HCT116 (cell line): ENCODE measurements around the gene ZNF429. TPM values are rescaled to one million over a fixed set of nuclear protein-coding genes. Genes with fewer than 3 reads are reported as not detected.
"Not testable (repeated sequence)": the region's sequence is repeated elsewhere in the genome, so short reads cannot be mapped to it uniquely, and the experiment has no call there.

Source experiments
- ATAC-seq: fragments of 200-7000 bp; cut with Tn5 transposase; 2 replicates; pipeline ENCODE4 v1.9.1; 2020; ENCODE audit warnings: mild to moderate bottlenecking, moderate library complexity
- BruUV-seq: library from RNA; stranded (reverse); fragments of 400-500 nt; replicated peaks from 2 replicates; lab custom pipeline; 2021; lab: Mats Ljungman, UMichigan
- CTCF ChIA-PET: fragments of 300-600 bp; sonication (Branson Sonifier 250); formaldehyde crosslinking; loops from one replicate; lab custom pipeline; 2021; ENCODE audit warnings: antibody characterized with exemption; lab: Charles Lee
- POLR2A ChIA-PET: fragments of 300-600, 350-600 bp; sonication (Branson Sonifier 250); formaldehyde crosslinking; loops from one replicate; lab custom pipeline; 2021; ENCODE audit warnings: antibody characterized with exemption; lab: Charles Lee
- RAD21 ChIA-PET, 2 experiments: fragments of 300-600 bp; sonication (Branson Sonifier 250); formaldehyde crosslinking; loops; one replicate each; lab custom pipeline; 2023; ENCODE audit warnings: low total read pairs in 2 of 2; ENCODE audit not compliant: uncharacterized antibody in 2 of 2, unreplicated experiment in 2 of 2, low non-redundant PET in 1 of 2; lab: Charles Lee
- DNase-seq: peaks from one replicate; pipeline ENCODE4 v3.0.0-alpha.2; 2010; ENCODE audit warnings: low read depth, low spot score
- H2AFZ ChIP-seq: fragments of 200-600 bp; shearing (Covaris generic), sonication (generic); 2 replicates; pipeline ENCODE4 v1.6.1; 2017; ENCODE audit warnings: low read depth, mixed run types, mixed read lengths, antibody characterized with exemption, low read length; ENCODE audit not compliant: poor library complexity, severe bottlenecking
- H3K27ac ChIP-seq: 2 replicates; pipeline ENCODE4 v1.5.1; 2012; ENCODE audit warnings: low read depth, low read length
- H3K27me3 ChIP-seq: fragments of 200-600 bp; sonication (generic); 2 replicates; pipeline ENCODE4 v1.6.1; 2016; ENCODE audit warnings: mixed run types, low read length, mixed read lengths; ENCODE audit not compliant: insufficient read depth
- H3K36me3 ChIP-seq, 2 experiments: fragments of 200-500 bp in 1 of 2; fragments of 200-600 bp in 1 of 2; sonication (Bioruptor generic) in 1 of 2; sonication (generic) in 1 of 2; 2 replicates each; pipeline versions ENCODE4 v1.5.1 to v1.6.1; 2014 to 2016; ENCODE audit warnings: low read length in 2 of 2, inconsistent platforms in 1 of 2, mixed read lengths in 1 of 2, mixed run types in 1 of 2; ENCODE audit not compliant: insufficient read depth in 2 of 2, control insufficient read depth in 1 of 2
- H3K4me1 ChIP-seq, 2 experiments: fragments of 200-600 bp in 1 of 2; sonication (generic) in 1 of 2; 2 replicates each; pipeline versions ENCODE4 v1.5.1 to v1.6.1; 2012 to 2017; ENCODE audit warnings: low read length in 2 of 2, inconsistent platforms in 1 of 2, mild to moderate bottlenecking in 1 of 2, mixed read lengths in 1 of 2, mixed run types in 1 of 2, moderate library complexity in 1 of 2; ENCODE audit not compliant: insufficient read depth in 2 of 2, control insufficient read depth in 1 of 2
- H3K4me2 ChIP-seq: fragments of 200-600 bp; sonication (generic); 2 replicates; pipeline ENCODE4 v1.6.1; 2017; ENCODE audit warnings: mixed run types, low read length, mixed read lengths
- H3K4me3 ChIP-seq, 2 experiments: fragments of 200-600 bp in 1 of 2; sonication (generic) in 1 of 2; replicated peaks in 1 of 2; 2 replicates each; pipeline ENCODE4 v1.5.1; 2011 to 2016; ENCODE audit warnings: low read length in 2 of 2, control low read depth in 1 of 2, low read depth in 1 of 2, mild to moderate bottlenecking in 1 of 2, mixed read lengths in 1 of 2, mixed run types in 1 of 2
- H3K79me2 ChIP-seq: fragments of 200-600 bp; sonication (generic); 2 replicates; pipeline ENCODE4 v1.6.1; 2017; ENCODE audit warnings: mild to moderate bottlenecking, mixed run types, low read length, moderate library complexity, mixed read lengths; ENCODE audit not compliant: insufficient read depth
- H3K9ac ChIP-seq: fragments of 200-600 bp; sonication (generic); 2 replicates; pipeline ENCODE4 v1.6.1; 2016; ENCODE audit warnings: low read length, mixed read lengths
- H3K9me2 ChIP-seq: fragments of 200-600 bp; sonication (generic), shearing (Covaris generic); 2 replicates; pipeline ENCODE4 v1.6.1; 2017; ENCODE audit warnings: mixed run types, mild to moderate bottlenecking, moderate library complexity; ENCODE audit not compliant: insufficient read depth
- H3K9me3 ChIP-seq, 2 experiments: fragments of 200-500 bp in 1 of 2; fragments of 200-600 bp in 1 of 2; sonication (Bioruptor generic) in 1 of 2; sonication (generic) in 1 of 2; 2 replicates each; pipeline ENCODE4 v1.6.1; 2014 to 2017; ENCODE audit warnings: low read length in 2 of 2, mixed read lengths in 2 of 2, inconsistent platforms in 1 of 2, low read depth in 1 of 2, mild to moderate bottlenecking in 1 of 2, mixed run types in 1 of 2, moderate library complexity in 1 of 2; ENCODE audit not compliant: control insufficient read depth in 1 of 2, insufficient read depth in 1 of 2
- H4K20me1 ChIP-seq: fragments of 200-600 bp; sonication (generic), shearing (Covaris generic); 2 replicates; pipeline ENCODE4 v1.6.1; 2017; ENCODE audit warnings: mixed run types, mild to moderate bottlenecking, moderate library complexity; ENCODE audit not compliant: insufficient read depth
- CBX3 ChIP-seq: IDR thresholded peaks from 2 replicates; pipeline ENCODE4 v1.6.1; 2012; ENCODE audit warnings: low read depth
- ELF1 ChIP-seq: IDR thresholded peaks from 2 replicates; pipeline ENCODE4 v1.6.1; 2012; ENCODE audit warnings: low read depth, borderline replicate concordance
- EZH2 ChIP-seq: fragments of 200-600 bp; sonication (generic); IDR thresholded peaks from 2 replicates; pipeline ENCODE4 v1.6.1; 2017; ENCODE audit warnings: antibody characterized with exemption, mixed run types
- JUND ChIP-seq: IDR thresholded peaks from 2 replicates; pipeline ENCODE4 v1.6.1; 2012
- RAD21 ChIP-seq: IDR thresholded peaks from 2 replicates; pipeline ENCODE4 v1.6.1; 2012; ENCODE audit warnings: low read depth, mild to moderate bottlenecking
- ZBTB33 ChIP-seq: IDR thresholded peaks from 2 replicates; pipeline ENCODE4 v1.6.1; 2011; ENCODE audit warnings: mild to moderate bottlenecking, low read length, moderate library complexity; ENCODE audit not compliant: insufficient replicate concordance; ENCODE audit errors: extremely low read depth
- ZFX ChIP-seq: fragments of 450-650 bp; IDR thresholded peaks from 2 replicates; pipeline ENCODE4 v1.6.1; 2017
- ZNF274 ChIP-seq: fragments of 200-500 bp; sonication (Bioruptor generic); IDR thresholded peaks from 2 replicates; pipeline ENCODE4 v1.6.1; 2014; ENCODE audit warnings: mild to moderate bottlenecking, low read depth, low read length, inconsistent platforms
- intact Hi-C: fragments of 100-400 bp; cut with micrococcal nuclease; formaldehyde crosslinking; loops from 2 replicates; pipeline ENCODE4 v1.10.0; 2022
- total RNA-seq: library from RNA; stranded (reverse); gene quantifications from one replicate; pipeline ENCODE4 v1.2.1, GENCODE V29; 2021; ENCODE audit not compliant: unreplicated experiment
- TF ChIP-seq, protein P1 (sequence below): IDR thresholded peaks from 2 replicates; pipeline ENCODE4 v1.6.1; 2012

Gene ZNF429
- total RNA-seq, 1 experiment from 2014 or later: 0.42 TPM

DNA sequence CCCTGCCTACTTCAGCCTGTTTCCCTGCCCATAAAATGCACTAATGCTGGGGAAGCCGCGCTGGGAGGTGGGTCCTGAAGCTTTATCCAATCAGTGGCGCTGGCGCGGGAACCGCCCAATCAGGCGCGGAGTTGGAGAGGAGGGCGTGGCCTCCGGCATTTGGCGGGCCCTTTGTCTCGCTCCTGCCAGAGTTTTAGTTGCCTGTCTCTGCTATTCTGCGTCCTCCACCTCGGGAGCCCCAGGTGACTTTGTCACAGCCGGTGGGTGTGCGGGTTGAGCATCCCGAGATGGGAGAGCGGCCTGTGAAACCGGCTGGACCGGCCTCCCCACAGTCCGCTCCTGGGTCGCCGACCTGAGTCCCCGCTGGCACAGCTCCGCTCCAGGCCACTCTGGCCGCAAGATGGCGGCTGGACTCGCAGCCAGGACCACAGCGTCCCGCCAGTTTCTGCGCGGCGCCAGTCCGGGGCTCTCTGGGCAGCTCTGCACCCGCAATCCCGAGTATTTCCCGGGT lies 30.7 kb upstream of the ZNF429 start:
- CTCF ChIA-PET: no interaction called here
- H3K36me3 ChIP-seq: no peaks in the 10 kb centered on the region
- no peak for TF ChIP-seq ZBTB33
- TF ChIP-seq ZFX: no peak
- no peak for TF ChIP-seq ELF1
- TF ChIP-seq, protein P1, sequence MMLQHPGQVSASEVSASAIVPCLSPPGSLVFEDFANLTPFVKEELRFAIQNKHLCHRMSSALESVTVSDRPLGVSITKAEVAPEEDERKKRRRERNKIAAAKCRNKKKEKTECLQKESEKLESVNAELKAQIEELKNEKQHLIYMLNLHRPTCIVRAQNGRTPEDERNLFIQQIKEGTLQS: no peak
- no peak for TF ChIP-seq ZNF274
- no peak for TF ChIP-seq EZH2
- no peak for TF ChIP-seq CBX3
- no peak for TF ChIP-seq JUND
- no peak for TF ChIP-seq RAD21
- TF ChIP-seq, all 23 proteins: peak for 0
- H3K27ac ChIP-seq: no peak overlapping the region
- no peaks in the 10 kb centered on the region for H3K4me1 ChIP-seq
- ChIA-PET POLR2A (no interaction called here), RAD21 (no interaction called here)
- no peaks in the 10 kb centered on the region for H3K27me3 ChIP-seq
- H3K4me3 ChIP-seq: no peak overlapping the region
- no peaks in the 10 kb centered on the region for H3K79me2 ChIP-seq
- H2AFZ ChIP-seq: no peak overlapping the region
- no peaks in the 10 kb centered on the region; a peak in 2 of 4 replicates for H3K9me3 ChIP-seq
- DNase-seq (no peak), ATAC-seq (no peak)
- BruUV-seq: no TSS peak
- no peaks in the 10 kb centered on the region for H3K9me2 ChIP-seq
- H3K9ac ChIP-seq: no peak overlapping the region
- no peak overlapping the region for H3K4me2 ChIP-seq
- H4K20me1 ChIP-seq: no peaks in the 10 kb centered on the region
- intact Hi-C loops: no loop called here

- H3K36me3 ChIP-seq, CTCF ChIA-PET, POLR2A ChIA-PET, H3K27ac ChIP-seq, H2AFZ ChIP-seq, ATAC-seq, DNase-seq, H3K27me3 ChIP-seq, BruUV-seq, H3K4me1 ChIP-seq, H3K4me2 ChIP-seq, H4K20me1 ChIP-seq, RAD21 ChIA-PET, H3K4me3 ChIP-seq, H3K9me2 ChIP-seq, H3K9me3 ChIP-seq, H3K9ac ChIP-seq, H3K79me2 ChIP-seq: not testable (repeated sequence)
- intact Hi-C loops: loop anchor here (2.0 to 5.0 kb wide), 2 partner anchors 280 to 475 kb away; no protein-coding TSS in a partner anchor
Measured at GRCh38 chr19:21482361-21482760, 23.0 kb upstream of the ZNF429 start.
